ACC112 (cell line): ENCODE results near the gene HOXB7.

Experiments used
- H2AFZ ChIP-seq: fragments of 200-600 bp; sonication (generic); one replicate; pipeline ENCODE4 v1.6.0; 2017; ENCODE audit warnings: antibody characterized with exemption, low read length; ENCODE audit not compliant: unreplicated experiment
- H3K27ac ChIP-seq: fragments of 200-600 bp; sonication (generic); 2 replicates; pipeline ENCODE4 v1.5.1; 2014; ENCODE audit warnings: low read depth, mild to moderate bottlenecking, antibody characterized with exemption, low read length, moderate library complexity
- H3K27me3 ChIP-seq: fragments of 200-600 bp; sonication (generic); 2 replicates; pipeline ENCODE4 v1.6.1; 2014; ENCODE audit warnings: mild to moderate bottlenecking, antibody characterized with exemption, low read length, moderate library complexity, mixed read lengths; ENCODE audit not compliant: insufficient read depth
- H3K36me3 ChIP-seq: fragments of 200-600 bp; sonication (generic); 2 replicates; pipeline ENCODE4 v1.6.1; 2016; ENCODE audit warnings: mild to moderate bottlenecking, antibody characterized with exemption, low read length, moderate library complexity, mixed read lengths; ENCODE audit not compliant: insufficient read depth
- H3K4me1 ChIP-seq: fragments of 200-600 bp; sonication (generic); one replicate; pipeline ENCODE4 v1.6.1; 2016; ENCODE audit warnings: low read length, mixed read lengths; ENCODE audit not compliant: insufficient read depth, unreplicated experiment, control insufficient read depth
- H3K4me3 ChIP-seq: fragments of 200-600 bp; sonication (generic); 2 replicates; pipeline ENCODE4 v1.5.1; 2014; ENCODE audit warnings: mild to moderate bottlenecking, low read depth, low read length
- H3K79me2 ChIP-seq: fragments of 200-600 bp; sonication (generic); one replicate; pipeline ENCODE4 v1.6.0; 2016; ENCODE audit warnings: low read length; ENCODE audit not compliant: control insufficient read depth, unreplicated experiment, insufficient read depth

Gene HOXB7

DNA sequence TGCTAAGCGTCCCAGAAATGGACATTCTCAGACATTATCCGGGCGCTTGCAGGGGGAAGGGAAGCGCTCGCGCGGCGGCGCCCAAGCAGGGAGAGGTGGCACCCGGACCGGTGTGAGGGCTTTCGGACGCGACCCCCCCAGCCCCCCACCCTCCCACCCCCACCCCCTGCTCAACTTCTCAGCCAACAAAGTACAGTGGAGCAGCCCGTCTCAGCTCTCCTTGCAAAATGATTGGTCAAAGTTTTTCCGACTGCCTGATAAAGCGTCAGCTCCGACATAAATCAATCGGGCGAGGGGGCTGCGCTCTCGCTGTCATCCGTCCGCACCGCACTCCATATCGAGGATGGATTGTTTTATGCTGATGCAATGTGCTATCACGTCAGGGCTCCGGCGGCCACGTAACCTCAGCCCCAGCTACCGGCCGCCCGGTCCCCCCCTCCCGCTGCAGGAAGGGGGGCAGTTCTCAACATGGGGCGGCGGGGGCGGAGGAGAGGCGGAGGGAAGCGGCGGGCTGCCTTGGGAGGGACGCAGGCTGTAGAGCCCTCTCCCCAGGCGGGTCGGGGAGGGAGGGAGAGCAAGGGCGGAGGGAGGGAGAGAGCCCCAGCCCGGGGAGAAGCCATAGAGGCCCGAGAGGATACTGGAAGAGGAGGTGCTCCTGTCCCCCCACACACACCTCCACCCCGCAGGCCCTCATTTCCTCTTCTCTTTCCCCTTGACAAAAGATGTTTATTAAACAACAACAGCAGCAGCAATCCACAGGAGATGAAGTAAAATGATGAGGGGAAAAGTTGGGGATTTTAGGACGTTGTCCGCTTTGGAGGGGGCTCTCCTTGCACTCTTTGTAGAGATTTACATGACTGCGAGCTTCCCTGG is 15.7 kb upstream of the HOXB7 start, which contains the start of gene HOXB9:
Gene HOXB9, minus strand, starts transcription at position 114 of the 873 bp plus-strand sequence. Its CDS starts 89 bp downstream, at position 25.
- no peaks in the 10 kb centered on the region for H3K4me1 ChIP-seq
- H3K27me3 ChIP-seq = peaks cover 98% of the 10 kb centered on the region
- H2AFZ ChIP-seq = no peak within 1 kb of the TSS
- H3K27ac ChIP-seq = no peak within 1 kb of the TSS
- peak within 1 kb of the TSS; percentile 52 for H3K4me3 ChIP-seq
- H3K79me2 ChIP-seq = no peaks in the 10 kb centered on the region
- no peaks in the 10 kb centered on the region for H3K36me3 ChIP-seq

DNA sequence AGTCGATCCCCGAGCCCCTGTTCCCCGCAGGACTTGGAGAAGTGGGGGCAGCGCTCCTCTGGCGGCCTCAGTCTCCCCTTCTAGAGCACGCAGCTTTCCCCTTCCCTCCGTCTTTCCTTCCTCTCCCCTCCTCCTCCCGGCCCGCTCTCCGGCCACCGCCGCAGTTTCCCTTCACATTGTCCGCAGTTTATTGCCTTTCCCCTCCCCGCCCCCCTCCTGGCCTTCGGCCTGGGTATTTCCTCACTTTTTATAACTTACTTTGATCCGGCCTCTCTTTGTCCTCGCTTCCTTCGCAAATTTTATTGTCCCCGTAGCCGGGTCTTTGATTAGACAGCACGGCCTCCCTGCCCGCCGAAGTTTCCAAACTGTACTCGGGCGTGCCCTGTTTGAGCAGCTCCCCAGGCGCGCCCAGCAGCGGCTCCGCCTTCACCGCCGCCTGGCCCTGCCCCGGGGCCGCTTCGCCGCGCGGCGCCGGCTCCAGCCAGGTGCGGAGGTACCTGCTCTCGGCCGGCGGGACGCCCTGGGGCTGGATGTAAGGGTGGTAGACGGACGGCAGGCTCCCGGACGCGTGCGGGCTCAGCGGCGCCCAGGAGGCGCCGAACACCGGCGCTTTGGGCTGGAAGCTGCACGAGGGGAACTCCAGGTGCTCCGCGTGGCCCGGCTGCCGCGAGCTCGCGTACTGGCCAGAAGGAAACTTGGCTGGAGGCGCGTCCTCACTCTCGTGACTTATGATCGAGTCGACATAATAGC is 14.9 kb upstream of the HOXB7 start:
- no peaks in the 10 kb centered on the region for H3K4me1 ChIP-seq
- no peaks in the 10 kb centered on the region for H3K36me3 ChIP-seq
- H3K79me2 ChIP-seq = no peaks in the 10 kb centered on the region
- no peak overlapping the region for H3K27ac ChIP-seq
- H2AFZ ChIP-seq = no peak overlapping the region
- peak overlapping the region; percentile 52 for H3K4me3 ChIP-seq
- H3K27me3 ChIP-seq = peaks cover 98% of the 10 kb centered on the region

DNA sequence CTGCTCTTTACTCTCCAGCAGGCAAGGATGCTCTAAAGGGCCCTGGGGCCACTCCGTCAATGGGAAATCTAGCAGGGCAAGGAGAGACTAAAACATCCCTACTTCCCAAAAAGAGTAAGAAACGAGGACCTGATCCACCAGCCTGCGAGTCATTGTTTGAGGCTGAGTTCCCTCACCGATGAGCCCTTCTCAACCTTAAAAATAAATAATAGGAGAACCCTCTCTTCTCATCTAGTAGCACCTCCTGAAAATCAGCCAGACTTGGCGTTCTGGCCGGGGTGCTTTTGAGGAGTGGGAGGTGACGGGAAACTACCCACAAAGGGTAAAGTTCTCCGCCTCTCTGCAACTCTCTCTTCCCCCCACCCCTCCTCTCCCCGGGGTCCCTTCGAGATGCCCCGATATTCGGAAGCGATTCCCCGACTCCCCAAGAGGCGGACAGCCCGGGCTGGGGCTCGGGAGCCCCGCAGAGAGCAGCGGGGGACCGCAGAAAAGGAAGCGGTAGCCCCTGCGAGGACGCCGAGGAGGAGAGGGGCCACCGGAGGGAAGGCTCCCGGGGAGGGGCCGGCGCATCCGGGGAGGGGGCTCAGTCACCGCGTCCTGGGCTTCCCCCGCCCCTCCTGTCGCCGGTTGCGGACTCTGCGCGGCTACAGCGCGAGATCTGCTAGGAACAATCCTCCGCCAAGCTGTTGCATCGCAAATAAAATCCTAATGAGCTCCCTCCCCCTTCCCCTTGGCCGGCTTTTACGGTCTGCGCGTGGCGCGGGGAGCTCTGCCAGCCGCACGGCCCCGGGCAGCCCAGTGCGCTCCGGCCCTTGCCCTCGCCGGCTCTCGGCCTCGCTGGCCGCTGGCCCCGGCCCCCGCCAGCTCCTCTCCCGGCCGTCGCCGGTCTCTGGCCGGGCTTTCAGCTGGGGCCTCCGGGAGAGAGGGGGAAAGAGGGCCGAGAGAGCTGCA is 14.0 kb upstream of the HOXB7 start:
- Histone ChIP-seq H3K27ac (no peak overlapping the region), H2AFZ (no peak overlapping the region), H3K36me3 (no peaks in the 10 kb centered on the region), H3K4me1 (no peaks in the 10 kb centered on the region), H3K4me3 (peak overlapping the region; percentile 52), H3K27me3 (peaks cover 98% of the 10 kb centered on the region), H3K79me2 (no peaks in the 10 kb centered on the region)

DNA sequence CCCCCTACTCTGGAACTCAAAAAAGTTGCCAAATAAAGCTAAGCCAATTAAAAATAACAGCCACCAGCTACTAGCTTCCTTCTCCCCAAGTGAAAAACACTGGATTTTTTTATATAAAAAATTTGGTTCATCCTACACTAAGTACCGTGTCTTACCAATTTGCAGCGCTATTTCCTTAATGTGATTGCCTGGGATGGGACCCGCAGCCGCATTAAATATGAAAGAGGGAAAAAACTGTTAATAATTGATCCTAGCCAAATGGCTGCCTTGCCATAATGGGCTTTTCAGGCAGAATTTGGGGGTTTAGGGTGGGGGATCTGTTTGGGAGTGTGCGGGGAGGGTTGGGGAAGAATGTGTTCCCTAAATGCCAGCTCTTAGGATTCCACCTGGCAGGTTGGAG is 13.3 kb upstream of the HOXB7 start:
- Histone ChIP-seq H3K27ac (no peak overlapping the region), H3K36me3 (no peaks in the 10 kb centered on the region), H3K27me3 (peaks cover 98% of the 10 kb centered on the region), H2AFZ (no peak overlapping the region), H3K4me3 (no peak overlapping the region), H3K4me1 (no peaks in the 10 kb centered on the region), H3K79me2 (no peaks in the 10 kb centered on the region)

DNA sequence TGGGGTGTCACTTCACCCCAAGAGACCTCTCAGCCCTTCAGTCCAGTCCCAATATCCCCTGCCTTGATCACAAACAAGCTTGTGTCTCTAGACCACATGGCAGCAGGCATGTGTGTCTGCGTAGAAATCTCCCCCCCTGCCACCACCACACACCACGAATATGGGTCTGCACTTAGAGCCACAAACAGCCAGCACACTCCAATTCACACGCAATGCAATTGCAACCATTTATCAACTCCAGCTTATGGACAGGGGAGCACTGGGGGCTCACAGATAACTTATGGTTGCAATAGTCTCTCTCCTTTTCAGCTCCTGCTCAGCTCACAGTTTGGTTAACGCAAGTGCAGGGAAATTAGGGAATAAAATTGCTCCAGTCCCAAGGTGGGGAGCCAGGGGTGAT is 12.8 kb upstream of the HOXB7 start:
- no peak overlapping the region for H2AFZ ChIP-seq
- no peaks in the 10 kb centered on the region for H3K79me2 ChIP-seq
- peaks cover 98% of the 10 kb centered on the region for H3K27me3 ChIP-seq
- H3K4me3 ChIP-seq = no peak overlapping the region
- no peaks in the 10 kb centered on the region for H3K4me1 ChIP-seq
- H3K27ac ChIP-seq = no peak overlapping the region
- no peaks in the 10 kb centered on the region for H3K36me3 ChIP-seq

DNA sequence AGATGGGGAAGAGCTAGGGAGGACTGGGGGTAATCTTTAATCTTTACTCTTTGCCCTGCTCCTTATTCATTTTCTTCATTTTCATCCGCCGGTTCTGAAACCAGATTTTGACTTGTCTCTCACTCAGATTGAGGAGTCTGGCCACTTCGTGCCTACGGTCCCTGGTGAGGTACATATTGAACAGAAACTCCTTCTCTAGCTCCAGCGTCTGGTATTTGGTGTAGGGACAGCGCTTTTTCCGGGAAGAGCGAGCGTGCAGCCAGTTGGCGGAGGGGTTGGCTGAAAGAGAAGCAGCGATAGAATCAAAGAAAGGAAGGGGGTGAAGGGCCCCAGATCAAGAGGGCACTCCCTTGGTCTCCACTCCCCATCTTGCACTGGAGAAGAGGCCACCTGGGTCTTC is 12.0 kb upstream of the HOXB7 start:
- H3K4me3 ChIP-seq = no peak overlapping the region
- no peaks in the 10 kb centered on the region for H3K4me1 ChIP-seq
- H2AFZ ChIP-seq = no peak overlapping the region
- H3K27me3 ChIP-seq = peaks cover 98% of the 10 kb centered on the region
- H3K36me3 ChIP-seq = no peaks in the 10 kb centered on the region
- H3K27ac ChIP-seq = no peak overlapping the region
- H3K79me2 ChIP-seq = no peaks in the 10 kb centered on the region

DNA sequence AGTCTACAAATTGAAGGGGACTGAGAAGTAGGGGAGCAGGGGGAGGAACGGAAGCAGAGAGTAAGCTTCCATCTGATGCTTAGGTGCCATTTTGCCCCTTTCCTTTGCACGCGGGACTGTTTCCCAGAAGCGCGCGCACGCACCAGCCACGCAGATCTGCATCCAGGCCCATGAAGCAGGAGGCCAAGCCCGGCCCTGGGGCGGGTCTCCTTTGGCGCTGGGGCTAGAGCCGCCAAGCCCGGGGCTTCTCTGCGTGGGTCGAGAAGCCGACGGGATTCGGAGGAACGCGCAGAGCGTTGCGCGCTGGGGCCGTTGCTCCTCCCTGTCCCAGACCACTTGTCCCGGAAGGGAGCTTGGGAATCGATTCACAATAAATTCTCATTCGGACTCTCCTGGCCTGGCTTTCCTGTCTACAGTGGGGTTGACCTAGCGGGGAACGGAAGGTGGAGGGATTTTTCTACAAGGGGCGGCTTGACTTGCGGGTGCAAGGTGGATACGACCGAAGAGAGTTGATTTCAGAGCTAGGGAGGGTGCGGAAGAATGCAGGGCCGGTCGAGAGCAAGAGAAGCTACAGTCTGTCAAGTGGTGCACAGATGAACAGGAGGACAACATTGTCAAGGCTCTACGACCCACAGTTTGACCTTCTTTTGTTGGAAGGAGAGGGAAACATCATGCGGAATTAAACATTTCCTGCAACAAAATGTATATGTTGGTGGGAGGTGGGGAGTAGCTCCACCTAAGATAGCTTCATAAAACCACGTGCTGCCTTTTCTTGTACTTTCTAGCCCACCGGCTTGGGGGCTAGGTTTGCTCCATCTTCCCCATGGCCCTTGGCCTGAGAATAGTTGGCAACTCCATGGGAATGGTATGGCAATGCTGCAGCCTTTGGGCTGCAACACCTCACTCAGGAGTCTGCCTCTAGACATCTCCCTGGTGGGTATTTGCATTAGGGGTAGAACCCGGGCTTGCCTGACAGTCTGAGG is 10.9 kb upstream of the HOXB7 start:
- H3K27ac ChIP-seq = no peak overlapping the region
- no peaks in the 10 kb centered on the region for H3K4me1 ChIP-seq
- H3K79me2 ChIP-seq = no peaks in the 10 kb centered on the region
- no peak overlapping the region for H3K4me3 ChIP-seq
- no peak overlapping the region for H2AFZ ChIP-seq
- no peaks in the 10 kb centered on the region for H3K36me3 ChIP-seq
- H3K27me3 ChIP-seq = peaks cover 98% of the 10 kb centered on the region

DNA sequence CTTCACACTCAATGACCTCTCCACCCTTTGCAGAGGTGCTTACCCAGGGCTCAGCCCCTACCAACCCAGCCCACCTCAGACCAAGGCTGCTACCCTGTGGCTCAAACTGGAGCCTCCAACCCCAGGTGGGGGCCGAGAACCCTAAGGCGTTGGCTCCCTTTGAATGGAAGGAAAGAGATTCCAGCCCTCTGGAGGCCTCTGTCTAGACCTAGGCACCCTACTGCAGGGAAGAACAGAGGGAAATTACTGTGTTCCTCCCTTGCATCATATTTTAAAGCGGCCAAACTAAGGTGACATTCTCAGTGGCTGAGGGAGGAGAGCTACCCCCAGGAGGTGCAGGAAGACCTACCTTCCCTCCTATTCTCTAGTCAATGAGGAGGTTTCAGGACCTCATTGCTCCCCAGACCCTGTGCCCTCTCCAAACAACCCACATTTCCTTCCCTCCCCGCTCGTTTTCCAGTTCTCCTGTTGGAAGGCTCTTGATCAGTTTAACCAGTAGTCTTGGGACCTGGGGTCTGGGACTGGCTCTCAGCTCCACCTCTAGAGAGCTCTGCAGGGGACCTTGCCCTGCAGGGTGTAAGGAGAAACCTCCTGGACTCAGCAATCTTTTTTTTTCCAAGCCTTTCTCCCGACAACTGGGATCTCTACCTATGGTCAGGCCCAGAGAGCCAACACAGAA is 9.8 kb upstream of the HOXB7 start:
- Histone ChIP-seq H2AFZ (no peak overlapping the region), H3K36me3 (no peaks in the 10 kb centered on the region), H3K27me3 (peaks cover 99% of the 10 kb centered on the region), H3K4me1 (no peaks in the 10 kb centered on the region), H3K27ac (no peak overlapping the region), H3K4me3 (no peak overlapping the region), H3K79me2 (no peaks in the 10 kb centered on the region)

DNA sequence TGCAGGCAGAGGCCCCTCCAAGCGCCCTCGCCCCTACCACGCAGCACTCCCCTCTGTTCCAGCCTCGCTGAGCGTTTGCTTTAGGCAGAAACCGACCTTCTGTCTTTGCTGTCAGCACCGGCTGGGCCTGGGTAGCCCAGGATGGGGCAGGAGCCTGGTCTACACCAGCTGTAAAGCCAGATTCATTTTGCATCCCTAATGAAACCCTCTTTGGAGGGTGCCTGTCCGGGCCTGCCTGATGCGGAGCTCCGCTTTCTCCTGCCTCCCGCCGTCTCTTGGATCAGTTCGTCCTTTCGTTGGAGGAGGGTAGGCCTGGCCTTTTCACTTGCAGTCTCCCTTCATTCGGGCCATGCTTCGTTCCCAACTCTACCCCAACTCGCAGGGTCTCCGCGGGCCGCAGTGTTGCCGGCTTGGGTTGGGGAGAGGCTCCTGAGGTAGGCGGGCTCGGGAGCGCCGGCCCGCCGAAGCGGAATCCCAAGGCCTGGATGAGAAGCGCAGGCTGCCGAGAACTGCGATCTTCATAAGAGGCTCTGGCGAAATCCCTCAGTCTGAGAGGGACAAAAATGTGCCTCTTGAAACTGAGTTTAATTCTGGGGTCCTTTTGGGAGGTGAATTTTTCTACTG is 9.1 kb upstream of the HOXB7 start:
- Histone ChIP-seq H3K4me3 (no peak overlapping the region), H3K79me2 (no peaks in the 10 kb centered on the region)

More for the DNA sequence above, 9.1 kb upstream of the HOXB7 start:
- no peaks in the 10 kb centered on the region for H3K36me3 ChIP-seq
- peaks cover 99% of the 10 kb centered on the region for H3K27me3 ChIP-seq
- no peak overlapping the region for H3K27ac ChIP-seq
- H3K4me1 ChIP-seq = no peaks in the 10 kb centered on the region
- no peak overlapping the region for H2AFZ ChIP-seq
